ENCODE data around the gene GABPA.

Gene GABPA

DNA sequence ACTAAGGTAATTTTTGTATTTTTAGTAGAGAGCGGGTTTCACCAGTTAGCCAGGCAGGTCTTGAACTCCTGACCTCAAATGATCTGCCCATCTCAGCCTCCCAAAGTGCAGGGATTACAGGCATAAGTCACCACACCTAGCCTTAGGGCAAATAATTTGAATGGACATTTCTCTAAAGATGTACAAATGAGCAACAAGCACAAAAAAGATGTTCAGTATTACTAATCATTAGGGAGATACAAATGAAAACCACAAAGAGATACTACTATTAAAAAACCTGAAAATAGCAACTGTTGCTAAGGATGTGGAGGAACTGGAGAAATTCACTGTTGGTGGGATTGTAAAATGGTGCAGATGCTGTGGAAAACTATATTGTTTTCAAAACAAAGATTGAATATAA, 79.1 kb downstream of the GABPA start:
- DNase-seq (ENCODE audit: low read depth): no peak

DNA sequence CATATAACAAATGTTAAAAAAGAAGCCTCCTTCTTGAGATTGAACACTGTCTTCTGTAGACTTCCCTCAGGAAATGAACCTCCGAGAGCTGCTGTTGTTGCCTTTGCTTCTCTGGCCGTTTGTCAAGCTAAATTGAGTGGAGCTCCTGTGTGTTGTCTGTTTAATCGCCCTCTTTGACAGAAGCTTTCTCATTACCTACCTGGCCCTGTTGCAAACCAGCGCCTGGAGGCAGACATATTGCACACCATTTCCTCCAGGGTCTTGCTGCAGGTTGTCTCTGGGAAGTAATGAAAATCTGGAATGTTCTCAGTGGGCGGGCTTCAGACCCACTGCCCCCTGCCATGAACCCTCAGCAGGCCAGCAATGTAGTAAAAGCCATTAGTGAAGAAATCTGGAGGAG, 83.3 kb downstream of the GABPA start:
- DNase-seq (ENCODE audit: low read depth): no peak

DNA sequence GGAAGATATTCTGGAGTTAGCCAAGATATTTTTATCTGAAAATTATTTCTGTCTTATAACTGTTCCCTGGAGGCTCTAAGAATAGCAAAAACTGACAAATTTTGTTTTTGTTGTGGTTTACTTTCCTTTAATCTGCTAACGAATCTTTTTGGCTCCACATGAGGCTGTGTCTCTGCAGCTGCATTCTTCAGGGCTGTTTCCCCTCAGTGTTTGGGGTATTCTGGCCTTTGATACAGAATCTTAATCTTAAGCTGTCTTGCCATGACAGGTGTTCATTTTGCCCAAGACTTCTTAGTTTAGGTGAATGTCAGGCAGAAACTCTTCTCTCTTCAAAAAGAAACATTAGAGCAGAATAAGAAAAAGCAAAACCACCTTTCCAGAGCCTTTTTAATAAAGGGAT, 83.8 kb downstream of the GABPA start:
- no peak for DNase-seq (ENCODE audit: low read depth)
